ENCODE measurements around the gene CCDC106.

The CCDC106 gene

GRCh38 chr19:55646889-55647731 is 902 bp upstream of the CCDC106 start:
- peak overlapping the region; percentile 71 for H3K4me3 ChIP-seq (ENCODE audit: insufficient read length, low read depth)
- TF ChIP-seq YY1 (IDR thresholded peaks at IDR 0.05; ENCODE audit: insufficient read depth, insufficient read length) (no peak), SUZ12 (IDR thresholded peaks at IDR 0.05; ENCODE audit: extremely low read depth, insufficient read depth, insufficient read length) (no peak), ZNF274 (IDR thresholded peaks at IDR 0.05; ENCODE audit: low read depth, low read length) (no peak)
- H3K4me1 ChIP-seq (ENCODE audit: insufficient read depth, insufficient read length), result peaks cover 8% of the 10 kb centered on the region
- DNase-seq (ENCODE audit: low read depth, low spot score), result no peak
- no peaks in the 10 kb centered on the region for H3K27me3 ChIP-seq (ENCODE audit: insufficient read depth, insufficient read length)
- peaks cover 29% of the 10 kb centered on the region for H3K36me3 ChIP-seq (ENCODE audit: insufficient read depth, insufficient read length, low read length)
- H3K9ac ChIP-seq (ENCODE audit: insufficient read length, low read depth), result peak overlapping the region; percentile 95
- H3K9me3 ChIP-seq (ENCODE audit: insufficient read depth, low read length), result no peaks in the 10 kb centered on the region

- no peak for DNase-seq (ENCODE audit: low read depth, low spot score)
- Histone ChIP-seq H3K36me3 (ENCODE audit: insufficient read depth, insufficient read length, low read length) (peaks cover 32% of the 10 kb centered on the region), H3K9me3 (ENCODE audit: insufficient read depth, low read length) (no peaks in the 10 kb centered on the region), H3K4me3 (ENCODE audit: insufficient read length, low read depth) (peak overlapping the region; percentile 71), H3K27me3 (ENCODE audit: insufficient read depth, insufficient read length) (no peaks in the 10 kb centered on the region), H3K9ac (ENCODE audit: insufficient read length, low read depth) (peak overlapping the region; percentile 95), H3K4me1 (ENCODE audit: insufficient read depth, insufficient read length) (peaks cover 6% of the 10 kb centered on the region)
- no peak for TF ChIP-seq SUZ12 (IDR thresholded peaks at IDR 0.05; ENCODE audit: extremely low read depth, insufficient read depth, insufficient read length)
- no peak for TF ChIP-seq ZNF274 (IDR thresholded peaks at IDR 0.05; ENCODE audit: low read depth, low read length)
- TF ChIP-seq YY1 (IDR thresholded peaks at IDR 0.05; ENCODE audit: insufficient read depth, insufficient read length), result no peak
These were observed 714 bp downstream of the CCDC106 start for GRCh38 chr19:55648585-55649267.

GRCh38 chr19:55649268-55650125 is 1.5 kb downstream of the CCDC106 start:
- peaks cover 6% of the 10 kb centered on the region for H3K4me1 ChIP-seq (ENCODE audit: insufficient read depth, insufficient read length)
- DNase-seq (ENCODE audit: low read depth, low spot score), result no peak
- peaks cover 28% of the 10 kb centered on the region for H3K36me3 ChIP-seq (ENCODE audit: insufficient read depth, insufficient read length, low read length)
- H3K9ac ChIP-seq (ENCODE audit: insufficient read length, low read depth), result peak overlapping the region; percentile 42
- no peaks in the 10 kb centered on the region for H3K9me3 ChIP-seq (ENCODE audit: insufficient read depth, low read length)
- no peak for TF ChIP-seq YY1 (IDR thresholded peaks at IDR 0.05; ENCODE audit: insufficient read depth, insufficient read length)
- TF ChIP-seq SUZ12 (IDR thresholded peaks at IDR 0.05; ENCODE audit: extremely low read depth, insufficient read depth, insufficient read length), result no peak
- TF ChIP-seq ZNF274 (IDR thresholded peaks at IDR 0.05; ENCODE audit: low read depth, low read length), result no peak
- no peaks in the 10 kb centered on the region for H3K27me3 ChIP-seq (ENCODE audit: insufficient read depth, insufficient read length)
- no peak overlapping the region for H3K4me3 ChIP-seq (ENCODE audit: insufficient read length, low read depth)

GRCh38 chr19:55650126-55650557 is 2.1 kb downstream of the CCDC106 start:
- H3K9me3 ChIP-seq (ENCODE audit: insufficient read depth, low read length), result no peaks in the 10 kb centered on the region
- H3K4me1 ChIP-seq (ENCODE audit: insufficient read depth, insufficient read length), result no peaks in the 10 kb centered on the region
- H3K9ac ChIP-seq (ENCODE audit: insufficient read length, low read depth), result no peak overlapping the region
- no peak for DNase-seq (ENCODE audit: low read depth, low spot score)
- TF ChIP-seq SUZ12 (IDR thresholded peaks at IDR 0.05; ENCODE audit: extremely low read depth, insufficient read depth, insufficient read length) (no peak), ZNF274 (IDR thresholded peaks at IDR 0.05; ENCODE audit: low read depth, low read length) (no peak), YY1 (IDR thresholded peaks at IDR 0.05; ENCODE audit: insufficient read depth, insufficient read length) (no peak)
- H3K4me3 ChIP-seq (ENCODE audit: insufficient read length, low read depth), result no peak overlapping the region
- peaks cover 22% of the 10 kb centered on the region for H3K36me3 ChIP-seq (ENCODE audit: insufficient read depth, insufficient read length, low read length)
- no peaks in the 10 kb centered on the region for H3K27me3 ChIP-seq (ENCODE audit: insufficient read depth, insufficient read length)

GRCh38 chr19:55650602-55651230 is 2.7 kb downstream of the CCDC106 start:
- no peak overlapping the region for H3K4me3 ChIP-seq (ENCODE audit: insufficient read length, low read depth)
- DNase-seq (ENCODE audit: low read depth, low spot score), result no peak
- H3K4me1 ChIP-seq (ENCODE audit: insufficient read depth, insufficient read length), result no peaks in the 10 kb centered on the region
- H3K9ac ChIP-seq (ENCODE audit: insufficient read length, low read depth), result no peak overlapping the region
- H3K27me3 ChIP-seq (ENCODE audit: insufficient read depth, insufficient read length), result no peaks in the 10 kb centered on the region
- H3K36me3 ChIP-seq (ENCODE audit: insufficient read depth, insufficient read length, low read length), result peaks cover 19% of the 10 kb centered on the region
- H3K9me3 ChIP-seq (ENCODE audit: insufficient read depth, low read length), result no peaks in the 10 kb centered on the region
- TF ChIP-seq ZNF274 (IDR thresholded peaks at IDR 0.05; ENCODE audit: low read depth, low read length), result no peak

- DNase-seq (ENCODE audit: low read depth, low spot score), result no peak
- Histone ChIP-seq H3K9ac (ENCODE audit: insufficient read length, low read depth) (no peak overlapping the region), H3K4me1 (ENCODE audit: insufficient read depth, insufficient read length) (no peaks in the 10 kb centered on the region), H3K9me3 (ENCODE audit: insufficient read depth, low read length) (no peaks in the 10 kb centered on the region), H3K36me3 (ENCODE audit: insufficient read depth, insufficient read length, low read length) (peaks cover 23% of the 10 kb centered on the region), H3K27me3 (ENCODE audit: insufficient read depth, insufficient read length) (no peaks in the 10 kb centered on the region), H3K4me3 (ENCODE audit: insufficient read length, low read depth) (no peak overlapping the region)
- no peak for TF ChIP-seq ZNF274 (IDR thresholded peaks at IDR 0.05; ENCODE audit: low read depth, low read length)
- no peak for TF ChIP-seq SUZ12 (IDR thresholded peaks at IDR 0.05; ENCODE audit: extremely low read depth, insufficient read depth, insufficient read length)
- TF ChIP-seq YY1 (IDR thresholded peaks at IDR 0.05; ENCODE audit: insufficient read depth, insufficient read length), result no peak
These were observed 3.2 kb downstream of the CCDC106 start for GRCh38 chr19:55651236-55651635.

Measured in NT2/D1 (cell line).